ENCODE measurements around the gene PCMTD2.
"Not testable (repeated sequence)": the region's sequence is repeated elsewhere in the genome, so short reads cannot be mapped to it uniquely, and the experiment has no call there.

The PCMTD2 gene

GRCh38 chr20:64224351-64225170, 31.0 kb upstream of the PCMTD2 start:
- DNase-seq (ENCODE audit: low read depth): no peak

GRCh38 chr20:64225171-64225595, 30.4 kb upstream of the PCMTD2 start:
- no peak for DNase-seq (ENCODE audit: low read depth)

- no peak for DNase-seq (ENCODE audit: low read depth)
Observed at GRCh38 chr20:64225828-64226598, 29.5 kb upstream of the PCMTD2 start.

GRCh38 chr20:64226686-64227580, 28.6 kb upstream of the PCMTD2 start:
- peak; percentile 16 for DNase-seq (ENCODE audit: low read depth)

GRCh38 chr20:64228086-64228653, 27.4 kb upstream of the PCMTD2 start:
- no peak for DNase-seq (ENCODE audit: low read depth)

GRCh38 chr20:64228751-64229506, 26.6 kb upstream of the PCMTD2 start:
- no peak for DNase-seq (ENCODE audit: low read depth)

- DNase-seq (ENCODE audit: low read depth): no peak
Observed at GRCh38 chr20:64229507-64230061, 26.0 kb upstream of the PCMTD2 start.

GRCh38 chr20:64230461-64231145, 24.9 kb upstream of the PCMTD2 start:
- no peak for DNase-seq (ENCODE audit: low read depth)

GRCh38 chr20:64231621-64232550, 23.7 kb upstream of the PCMTD2 start:
- DNase-seq (ENCODE audit: low read depth): no peak

- no peak for DNase-seq (ENCODE audit: low read depth)
Observed at GRCh38 chr20:64232794-64233193, 22.8 kb upstream of the PCMTD2 start.

- DNase-seq (ENCODE audit: low read depth): no peak
Observed at GRCh38 chr20:64233725-64234124, 21.8 kb upstream of the PCMTD2 start.

GRCh38 chr20:64234291-64234791, 21.2 kb upstream of the PCMTD2 start:
- no peak for DNase-seq (ENCODE audit: low read depth)

GRCh38 chr20:64234921-64235565, 20.5 kb upstream of the PCMTD2 start:
- not testable (repeated sequence) for DNase-seq (ENCODE audit: low read depth)

GRCh38 chr20:64236137-64237088, 19.1 kb upstream of the PCMTD2 start:
- DNase-seq (ENCODE audit: low read depth): no peak

- DNase-seq (ENCODE audit: low read depth): no peak
Observed at GRCh38 chr20:64237316-64237715, 18.2 kb upstream of the PCMTD2 start.

GRCh38 chr20:64238115-64238825, 17.3 kb upstream of the PCMTD2 start:
- no peak for DNase-seq (ENCODE audit: low read depth)
